GM21717 (cell line): ENCODE measurements around the gene SMIM34.
"Not testable (repeated sequence)": the region's sequence is repeated elsewhere in the genome, so short reads cannot be mapped to it uniquely, and the experiment has no call there.

Source experiments
- ATAC-seq: cut with Tn5 transposase; IDR thresholded peaks from one replicate; pipeline ENCODE4 v1.9.1; 2021; ENCODE audit warnings: mild to moderate bottlenecking, moderate library complexity; ENCODE audit not compliant: unreplicated experiment

The SMIM34 gene

DNA sequence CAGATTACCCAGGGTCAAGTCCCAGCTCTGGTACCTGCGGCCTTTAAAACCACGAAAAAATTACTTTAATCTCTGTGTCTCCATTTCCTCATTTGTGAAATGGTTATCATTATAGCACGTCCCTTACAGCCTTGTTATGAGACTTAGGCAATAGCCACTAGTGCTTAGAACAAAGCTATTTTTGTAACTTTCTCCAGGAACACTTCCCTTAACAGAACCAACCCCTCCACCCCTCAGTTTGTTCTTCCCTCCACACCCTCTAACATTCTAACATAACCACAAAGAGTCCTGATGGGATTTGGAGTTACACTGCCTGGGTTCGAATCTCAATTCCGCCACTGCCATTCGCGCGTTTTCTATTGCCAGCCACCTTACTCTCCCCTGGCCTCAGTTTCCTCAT is 49.3 kb downstream of the SMIM34 start:
- not testable (repeated sequence) for ATAC-seq

DNA sequence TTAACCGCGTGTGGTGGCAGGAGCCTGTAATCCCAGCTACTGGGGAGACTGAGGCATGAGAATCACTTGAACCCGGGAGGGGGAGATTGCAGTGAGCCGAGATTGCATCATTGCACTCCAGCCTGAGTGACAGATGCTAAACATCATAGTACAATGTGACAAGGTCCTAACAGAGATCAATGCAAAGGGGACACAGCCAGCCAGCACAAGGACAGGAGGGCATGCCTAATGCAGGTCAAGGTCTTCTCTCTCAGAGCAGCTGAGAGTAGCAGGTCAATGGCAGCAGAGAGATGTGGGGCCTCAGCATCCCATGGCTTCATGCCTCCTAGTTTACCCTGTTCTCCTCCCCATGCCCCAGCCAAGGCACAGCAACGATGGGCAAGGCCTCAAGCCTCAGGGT is 51.4 kb downstream of the SMIM34 start:
- no peak for ATAC-seq

DNA sequence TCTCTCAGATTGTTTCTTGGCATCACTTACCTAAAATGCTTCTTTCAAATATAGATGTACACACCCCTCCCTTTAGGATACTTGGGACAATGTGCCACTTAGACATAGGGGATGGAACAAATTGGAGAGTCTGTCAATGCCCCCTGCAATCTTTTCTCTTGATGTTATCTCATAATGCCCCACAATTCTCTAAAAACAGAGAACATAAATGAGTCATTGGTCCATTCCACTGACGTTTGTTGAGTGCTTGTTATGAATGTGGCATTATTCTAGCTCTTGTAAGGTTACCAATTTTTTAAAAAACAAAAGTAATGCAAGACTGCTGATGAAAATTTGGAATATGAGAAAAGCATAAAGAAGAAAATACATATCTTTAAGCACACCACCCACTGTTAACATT is 54.0 kb downstream of the SMIM34 start:
- ATAC-seq = no peak
